Transverse colon (tissue), 4 donors: ENCODE data around the gene WDR5. TPM values are rescaled to one million over a fixed set of nuclear protein-coding genes. Genes with fewer than 3 reads are reported as not detected.

Experiments
- DNase-seq: peaks from one replicate; pipeline ENCODE4 v3.0.0-alpha.2; 2019
- H3K27ac ChIP-seq, 4 donors: fragments of 200-600 bp; sonication (generic); 2 replicates each; pipeline ENCODE4 v1.5.1; 2016 to 2018; ENCODE audit warnings: inconsistent platforms in 4 of 4
- H3K27me3 ChIP-seq: fragments of 200-600 bp; sonication (generic); 2 replicates; pipeline ENCODE4 v1.5.1; 2017; ENCODE audit warnings: inconsistent platforms
- H3K36me3 ChIP-seq, 4 donors: fragments of 200-600 bp; sonication (generic); 2 replicates each; pipeline ENCODE4 v1.5.1; 2017 to 2019; ENCODE audit warnings: inconsistent platforms in 4 of 4
- H3K4me1 ChIP-seq, 4 donors: fragments of 200-600 bp; sonication (generic); 2 replicates each; pipeline ENCODE4 v1.5.1; 2017 to 2020; ENCODE audit warnings: inconsistent platforms in 4 of 4
- H3K4me3 ChIP-seq, 4 donors: fragments of 200-600 bp; sonication (generic); 1 replicate in 1 of 4; 2 replicates in 3 of 4; pipeline versions ENCODE4 v1.5.1 to v1.6.1; 2017 to 2019; ENCODE audit warnings: inconsistent platforms in 4 of 4
- H3K9me3 ChIP-seq, 2 donors: fragments of 200-600 bp; sonication (generic); 2 replicates each; pipeline ENCODE4 v1.5.1; 2017 to 2019; ENCODE audit warnings: inconsistent platforms in 2 of 2
- EP300 ChIP-seq: sonication (generic); formaldehyde crosslinking; IDR thresholded peaks from one replicate; pipeline ENCODE4 v1.6.1; 2017; ENCODE audit warnings: antibody characterized with exemption, low read depth
- POLR2A ChIP-seq: fragments of 450-650 bp; IDR thresholded peaks from one replicate; pipeline ENCODE4 v1.6.1; 2016; ENCODE audit warnings: antibody characterized with exemption, mild to moderate bottlenecking, moderate library complexity
- POLR2AphosphoS5 ChIP-seq, 3 donors: sonication (generic); formaldehyde crosslinking; IDR thresholded peaks; one replicate each; pipeline ENCODE4 v1.6.1; 2016; ENCODE audit warnings: antibody characterized with exemption in 3 of 3
- WGBS, 2 donors: methylation state at CpG; one replicate each; pipeline ENCODE4 v1.1.5; 2018; ENCODE audit warnings: low coverage in 1 of 2; 5-methylcytosine and 5-hydroxymethylcytosine counted together
- in situ Hi-C, 4 donors: fragments of 200-750 bp; cut with MboI; loops; one replicate each; pipeline versions ENCODE4 v1.15.0 to v1.15.1; 2017; ENCODE audit warnings: low sequenced_read_pairs in 3 of 4, low pct_ligation_motif_present in 1 of 4, low pct_unique_long_range_greater_than_20kb in 1 of 4
- intact Hi-C: fragments of 100-400 bp; cut with DNase I; formaldehyde crosslinking; loops from one replicate; pipeline ENCODE4 v1.15.1; 2023; ENCODE audit warnings: low total_unique reads
- total RNA-seq, 4 donors: library from RNA; depleted of rRNA; stranded (reverse); fragments of >200 nt; gene quantifications; one replicate each; pipeline ENCODE4 v1.1.0, GENCODE V29; 2016
- TF ChIP-seq, protein P1 (sequence below), 5 experiments: fragments of 200-600 bp in 3 of 5; fragments of 450-650 bp in 2 of 5; sonication (generic) in 3 of 5; IDR thresholded peaks; 1 replicate in 2 of 5; 2 replicates in 3 of 5; pipeline ENCODE4 v1.5.1; 2016 to 2017; ENCODE audit warnings: antibody characterized with exemption in 5 of 5, inconsistent platforms in 3 of 5, mild to moderate bottlenecking in 2 of 5, moderate library complexity in 1 of 5

Gene WDR5
- total RNA-seq, 4 donors from 2014 or later: 8.2 to 95.7 (median 16.3) TPM

DNA sequence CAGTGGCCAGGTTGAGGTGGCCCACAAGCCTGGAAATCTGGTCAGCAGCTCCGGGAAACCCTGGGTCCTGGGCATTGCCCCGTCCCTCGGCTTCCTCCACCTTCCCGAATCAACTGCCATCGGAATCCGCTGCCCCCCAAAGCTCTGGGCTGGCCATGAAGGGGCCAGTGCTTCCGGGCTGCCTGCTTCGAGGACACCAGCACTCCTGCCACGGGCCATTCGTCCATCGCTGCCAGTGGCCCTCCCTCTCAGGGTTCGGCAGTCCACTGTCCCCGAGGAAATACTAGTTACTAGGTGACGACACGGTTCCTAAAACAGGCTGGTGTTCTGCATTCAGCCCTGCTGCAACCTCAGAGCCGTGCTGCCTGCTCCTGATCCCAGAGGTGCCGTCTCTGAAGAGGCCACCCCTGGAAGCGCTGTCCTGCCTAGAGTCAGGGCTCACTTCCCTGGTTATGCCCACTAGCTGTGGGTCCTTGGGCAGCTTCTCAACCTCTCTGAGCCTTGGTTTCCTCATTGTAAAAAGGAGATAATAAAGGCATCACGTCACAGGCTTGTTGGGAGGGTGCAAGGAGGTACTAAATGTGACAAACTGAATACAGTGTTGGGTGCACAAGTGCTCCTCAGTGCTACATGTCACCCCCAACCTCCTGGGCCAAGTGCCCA lies 3.5 kb upstream of the WDR5 start:
- intact Hi-C loops (no loop called here), in situ Hi-C loops (no loop called here)
- H3K27ac ChIP-seq: no peak overlapping the region

GRCh38 chr9:134134949-134135342 lies 936 bp upstream of the WDR5 start:
- no peak for TF ChIP-seq POLR2A
- TF ChIP-seq EP300: no peak
- TF ChIP-seq POLR2AphosphoS5 (IDR thresholded peaks at IDR 0.05): no peak
- TF ChIP-seq, protein P1, sequence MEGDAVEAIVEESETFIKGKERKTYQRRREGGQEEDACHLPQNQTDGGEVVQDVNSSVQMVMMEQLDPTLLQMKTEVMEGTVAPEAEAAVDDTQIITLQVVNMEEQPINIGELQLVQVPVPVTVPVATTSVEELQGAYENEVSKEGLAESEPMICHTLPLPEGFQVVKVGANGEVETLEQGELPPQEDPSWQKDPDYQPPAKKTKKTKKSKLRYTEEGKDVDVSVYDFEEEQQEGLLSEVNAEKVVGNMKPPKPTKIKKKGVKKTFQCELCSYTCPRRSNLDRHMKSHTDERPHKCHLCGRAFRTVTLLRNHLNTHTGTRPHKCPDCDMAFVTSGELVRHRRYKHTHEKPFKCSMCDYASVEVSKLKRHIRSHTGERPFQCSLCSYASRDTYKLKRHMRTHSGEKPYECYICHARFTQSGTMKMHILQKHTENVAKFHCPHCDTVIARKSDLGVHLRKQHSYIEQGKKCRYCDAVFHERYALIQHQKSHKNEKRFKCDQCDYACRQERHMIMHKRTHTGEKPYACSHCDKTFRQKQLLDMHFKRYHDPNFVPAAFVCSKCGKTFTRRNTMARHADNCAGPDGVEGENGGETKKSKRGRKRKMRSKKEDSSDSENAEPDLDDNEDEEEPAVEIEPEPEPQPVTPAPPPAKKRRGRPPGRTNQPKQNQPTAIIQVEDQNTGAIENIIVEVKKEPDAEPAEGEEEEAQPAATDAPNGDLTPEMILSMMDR (IDR thresholded peaks at IDR 0.05): no peak
- Histone ChIP-seq H3K27ac (peak overlapping the region; percentile 92 to 97 (median 96)), H3K4me1 (peaks cover 16 to 47% (median 41%) of the 10 kb centered on the region in 4 donors), H3K9me3 (no peaks in the 10 kb centered on the region), H3K36me3 (peaks cover 0 to 1% (median 0%) of the 10 kb centered on the region in 4 donors), H3K4me3 (peak overlapping the region; percentile 95 to 98 (median 97)), H3K27me3 (no peaks in the 10 kb centered on the region)
- WGBS, 2 donors: 18 to 19% methylated on average over 2 to 7 of the region's 7 CpGs
- intact Hi-C loops (no loop called here), in situ Hi-C loops (no loop called here)
- DNase-seq: no peak

More for the DNA sequence above, 3.5 kb upstream of the WDR5 start:
- Histone ChIP-seq H3K27me3 (no peaks in the 10 kb centered on the region), H3K9me3 (no peaks in the 10 kb centered on the region), H3K36me3 (no peaks in the 10 kb centered on the region), H3K4me3 (no peak overlapping the region), H3K4me1 (peaks cover 6 to 28% (median 22%) of the 10 kb centered on the region in 4 donors)
- TF ChIP-seq EP300 (no peak), POLR2AphosphoS5 (IDR thresholded peaks at IDR 0.05) (no peak), POLR2A (no peak)
- TF ChIP-seq, protein P1 (IDR thresholded peaks at IDR 0.05): no peak
- DNase-seq: no peak
- WGBS, 2 donors: 79% methylated on average over 16 of the region's 19 CpGs; no CpG with 5 or more reads in 1 of the 2 donors

DNA sequence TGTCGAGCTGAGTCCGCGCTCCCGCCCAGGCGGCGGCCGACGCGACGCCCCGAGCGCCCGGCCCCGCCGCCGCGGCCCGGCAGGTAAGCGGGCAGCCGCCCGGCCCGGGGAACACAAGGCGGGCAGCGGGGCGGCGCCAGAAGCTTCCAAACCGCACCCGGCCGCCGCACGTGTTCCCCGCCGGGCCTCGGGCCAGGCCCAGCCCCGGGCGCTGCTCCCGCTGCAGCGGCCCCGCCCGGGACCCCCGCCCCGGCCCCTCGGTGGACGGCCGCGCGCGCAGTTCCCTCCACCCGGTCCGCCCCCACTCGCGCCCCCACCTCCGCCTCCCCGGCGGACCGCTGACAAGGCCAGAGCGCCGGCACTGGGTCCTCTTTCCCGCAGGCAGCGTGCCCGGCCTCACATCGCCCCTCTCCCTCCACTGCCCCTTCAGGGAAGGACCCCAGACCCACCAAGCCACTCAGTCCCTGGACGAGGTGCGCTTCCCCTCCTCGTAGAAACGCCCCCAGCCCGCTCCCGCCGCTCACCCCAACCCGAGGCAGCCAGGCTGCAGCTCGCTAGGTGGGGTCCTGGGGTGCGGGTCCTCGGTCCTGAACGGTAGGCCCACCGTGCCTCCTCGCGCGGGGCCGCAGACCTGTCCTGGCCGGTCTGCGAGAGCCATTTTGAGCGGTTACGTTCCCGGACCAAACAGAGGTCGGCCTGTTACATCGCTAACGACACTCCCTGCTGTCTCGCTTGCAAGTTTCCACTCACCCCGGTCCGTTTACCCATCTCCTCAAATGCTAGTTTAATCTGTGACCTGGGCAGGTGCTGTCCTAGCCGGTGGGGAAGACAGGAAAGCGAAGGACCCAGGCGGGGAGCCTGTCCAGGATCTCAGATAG lies 475 bp downstream of the WDR5 start:
- H3K27ac ChIP-seq: peak overlapping the region; percentile 21 to 97 (median 94)
- 0 to 2% methylated on average over 1 to 23 of the region's 93 CpGs for WGBS, 2 donors
- TF ChIP-seq, protein P1 (IDR thresholded peaks at IDR 0.05): no peak
- in situ Hi-C loops: no loop called here
- peaks cover 16 to 39% (median 36%) of the 10 kb centered on the region in 4 donors for H3K4me1 ChIP-seq
- no peaks in the 10 kb centered on the region for H3K27me3 ChIP-seq
- peak overlapping the region; percentile 37 to 98 (median 96) for H3K4me3 ChIP-seq
- DNase-seq: peak; percentile 24
- intact Hi-C loops: no loop called here
- peaks cover 0 to 11% (median 4%) of the 10 kb centered on the region in 4 donors for H3K36me3 ChIP-seq
- H3K9me3 ChIP-seq: no peaks in the 10 kb centered on the region

DNA sequence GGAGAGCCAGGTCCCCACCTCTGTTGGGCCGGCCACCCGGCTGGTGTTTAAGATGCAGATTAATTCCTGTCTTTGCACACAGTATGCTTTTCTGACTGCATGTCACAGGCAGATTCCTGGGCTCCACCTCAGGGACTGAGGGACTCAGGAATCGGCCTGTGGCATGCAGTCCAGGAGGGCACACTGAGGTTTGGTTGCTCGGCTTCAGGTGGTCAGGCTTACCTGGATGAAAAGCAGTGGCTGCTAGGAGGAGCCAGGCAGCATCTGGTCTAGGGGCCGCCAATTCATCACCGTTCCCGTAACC lies 1.1 kb downstream of the WDR5 start:
- WGBS, 2 donors: 39% methylated on average over 7 of the region's 7 CpGs; no CpG with 5 or more reads in 1 of the 2 donors
- no peaks in the 10 kb centered on the region for H3K27me3 ChIP-seq
- TF ChIP-seq POLR2AphosphoS5 (IDR thresholded peaks at IDR 0.05) (no peak), POLR2A (no peak), EP300 (no peak)
- TF ChIP-seq, protein P1 (IDR thresholded peaks at IDR 0.05): no peak
- no peaks in the 10 kb centered on the region for H3K9me3 ChIP-seq
- intact Hi-C loops: no loop called here
- peaks cover 16 to 39% (median 36%) of the 10 kb centered on the region in 4 donors for H3K4me1 ChIP-seq
- in situ Hi-C loops: no loop called here
- peaks cover 0 to 17% (median 4%) of the 10 kb centered on the region in 4 donors for H3K36me3 ChIP-seq
- peak overlapping the region; percentile 37 to 98 (median 96) for H3K4me3 ChIP-seq
- DNase-seq: no peak
- peak overlapping the region; percentile 21 to 97 (median 94) for H3K27ac ChIP-seq
